Measurements from ENCODE around the gene SPATA16. TPM values are rescaled to one million over a fixed set of nuclear protein-coding genes. Genes with fewer than 3 reads are reported as not detected.

SPATA16 gene
- not detected in 2 replicates for total RNA-seq

GRCh38 chr3:173140986-173141385 is at the start of gene SPATA16:
Gene SPATA16, minus strand, starts transcription at chr3:173141235. Its CDS starts 23,504 bp downstream, at chr3:173117731.

Data from epithelial cell of umbilical artery (primary cell).